ENCODE results near the gene UBA5. TPM values are rescaled to one million over a fixed set of nuclear protein-coding genes. Genes with fewer than 3 reads are reported as not detected.

The UBA5 gene
- total and polyA plus RNA-seq, 9 of the 15 experiments (the other 6 are each of a cell fraction or from before 2014, with no cell fraction given) = 8.1 to 71.1 (median 29.4) TPM

DNA sequence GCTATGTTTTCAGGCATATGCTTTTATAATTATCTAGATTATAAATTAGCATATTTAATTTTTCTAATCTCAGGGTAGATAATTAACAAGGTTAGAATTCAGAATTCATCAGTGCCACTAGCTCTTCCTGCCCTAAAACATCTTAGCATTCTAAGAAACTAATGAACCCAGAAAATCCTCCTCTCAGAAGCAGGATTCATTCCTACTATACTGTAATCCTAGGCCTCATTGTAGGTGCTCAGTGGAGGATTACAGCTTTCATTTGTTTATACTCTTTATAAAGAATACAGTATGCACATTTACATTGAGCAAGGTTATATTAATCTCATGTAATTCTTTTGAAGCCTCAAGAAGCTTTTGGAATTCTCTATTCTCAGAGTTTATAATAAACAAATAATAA is 21.4 kb upstream of the UBA5 start:
- CTCF ChIA-PET (ENCODE audit: low intra/inter-chr PET ratio) = no interaction called here

More for the DNA sequence above, 21.4 kb upstream of the UBA5 start:
- in situ Hi-C loops (cut with MboI) (no loop called here), intact Hi-C loops (cut with micrococcal nuclease) (no loop called here)
- Histone ChIP-seq H3K36me3 (ENCODE audit: control insufficient read depth, insufficient read depth, low read length) (no peaks in the 10 kb centered on the region), H3K4me3 (no peak overlapping the region), H3K79me2 (ENCODE audit: control insufficient read depth, insufficient read depth, low read length) (no peaks in the 10 kb centered on the region), H3K9me1 (ENCODE audit: control insufficient read depth, insufficient read depth, low read length) (no peaks in the 10 kb centered on the region), H3K27me3 (ENCODE audit: control insufficient read depth in 2 of 2, insufficient read depth in 2 of 2, low read length in 2 of 2) (no peaks in the 10 kb centered on the region), H2AFZ (ENCODE audit: low read depth, low read length) (no peak overlapping the region), H3K9ac (ENCODE audit: insufficient read depth in 1 of 2, low read depth in 2 of 2, low read length in 2 of 2) (no peak overlapping the region), H3K9me3 (replicated peaks; ENCODE audit: control insufficient read depth, insufficient read depth, low read depth, low read length) (no peaks in the 10 kb centered on the region), H3K4me2 (ENCODE audit: insufficient read depth, low read length) (no peak overlapping the region), H3K4me1 (replicated peaks in 1 of 2; ENCODE audit: control insufficient read depth in 2 of 2, insufficient read depth in 2 of 2, low read length in 2 of 2) (no peaks in the 10 kb centered on the region), H3K27ac (ENCODE audit: extremely low read depth, low read depth, low read length) (no peak overlapping the region), H4K20me1 (replicated peaks; ENCODE audit: control insufficient read depth, insufficient read depth, low read length) (no peaks in the 10 kb centered on the region)
- POLR2A ChIA-PET = no interaction called here
- ATAC-seq = no peak
- no TSS peak for BruUV-seq (replicated peaks)
- no peak for DNase-seq (ENCODE audit: extremely low read depth in 1 of 4, low spot score in 3 of 4)
- FAIRE-seq = no peak
- TF ChIP-seq RHOXF2B (CRISPR knock-in tag; conservative IDR thresholded peaks at IDR 0.05) (no peak), CREBBP (IDR thresholded peaks at IDR 0.05; ENCODE audit: low read depth, low read length) (no peak), NFE2L1 (tag; IDR thresholded peaks at IDR 0.05; ENCODE audit: borderline replicate concordance, low read depth) (no peak), TBL1XR1 (IDR thresholded peaks at IDR 0.05; ENCODE audit: low read length in 2 of 2) (no peak), ZNF830 (CRISPR knock-in tag; IDR thresholded peaks at IDR 0.05) (no peak), ELF1 (tag; IDR thresholded peaks at IDR 0.05) (no peak), MAFF (IDR thresholded peaks at IDR 0.05; ENCODE audit: low read length) (no peak), ZNF232 (CRISPR knock-in tag; IDR thresholded peaks at IDR 0.05) (no peak), ZNF507 (tag; conservative IDR thresholded peaks at IDR 0.05) (no peak)
- TF ChIP-seq, protein P1, sequence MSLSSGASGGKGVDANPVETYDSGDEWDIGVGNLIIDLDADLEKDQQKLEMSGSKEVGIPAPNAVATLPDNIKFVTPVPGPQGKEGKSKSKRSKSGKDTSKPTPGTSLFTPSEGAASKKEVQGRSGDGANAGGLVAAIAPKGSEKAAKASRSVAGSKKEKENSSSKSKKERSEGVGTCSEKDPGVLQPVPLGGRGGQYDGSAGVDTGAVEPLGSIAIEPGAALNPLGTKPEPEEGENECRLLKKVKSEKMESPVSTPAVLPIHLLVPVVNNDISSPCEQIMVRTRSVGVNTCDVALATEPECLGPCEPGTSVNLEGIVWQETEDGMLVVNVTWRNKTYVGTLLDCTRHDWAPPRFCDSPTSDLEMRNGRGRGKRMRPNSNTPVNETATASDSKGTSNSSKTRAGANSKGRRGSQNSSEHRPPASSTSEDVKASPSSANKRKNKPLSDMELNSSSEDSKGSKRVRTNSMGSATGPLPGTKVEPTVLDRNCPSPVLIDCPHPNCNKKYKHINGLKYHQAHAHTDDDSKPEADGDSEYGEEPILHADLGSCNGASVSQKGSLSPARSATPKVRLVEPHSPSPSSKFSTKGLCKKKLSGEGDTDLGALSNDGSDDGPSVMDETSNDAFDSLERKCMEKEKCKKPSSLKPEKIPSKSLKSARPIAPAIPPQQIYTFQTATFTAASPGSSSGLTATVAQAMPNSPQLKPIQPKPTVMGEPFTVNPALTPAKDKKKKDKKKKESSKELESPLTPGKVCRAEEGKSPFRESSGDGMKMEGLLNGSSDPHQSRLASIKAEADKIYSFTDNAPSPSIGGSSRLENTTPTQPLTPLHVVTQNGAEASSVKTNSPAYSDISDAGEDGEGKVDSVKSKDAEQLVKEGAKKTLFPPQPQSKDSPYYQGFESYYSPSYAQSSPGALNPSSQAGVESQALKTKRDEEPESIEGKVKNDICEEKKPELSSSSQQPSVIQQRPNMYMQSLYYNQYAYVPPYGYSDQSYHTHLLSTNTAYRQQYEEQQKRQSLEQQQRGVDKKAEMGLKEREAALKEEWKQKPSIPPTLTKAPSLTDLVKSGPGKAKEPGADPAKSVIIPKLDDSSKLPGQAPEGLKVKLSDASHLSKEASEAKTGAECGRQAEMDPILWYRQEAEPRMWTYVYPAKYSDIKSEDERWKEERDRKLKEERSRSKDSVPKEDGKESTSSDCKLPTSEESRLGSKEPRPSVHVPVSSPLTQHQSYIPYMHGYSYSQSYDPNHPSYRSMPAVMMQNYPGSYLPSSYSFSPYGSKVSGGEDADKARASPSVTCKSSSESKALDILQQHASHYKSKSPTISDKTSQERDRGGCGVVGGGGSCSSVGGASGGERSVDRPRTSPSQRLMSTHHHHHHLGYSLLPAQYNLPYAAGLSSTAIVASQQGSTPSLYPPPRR (CRISPR knock-in tag; IDR thresholded peaks at IDR 0.05; ENCODE audit: borderline replicate concordance) = no peak
- TF ChIP-seq, protein P2, sequence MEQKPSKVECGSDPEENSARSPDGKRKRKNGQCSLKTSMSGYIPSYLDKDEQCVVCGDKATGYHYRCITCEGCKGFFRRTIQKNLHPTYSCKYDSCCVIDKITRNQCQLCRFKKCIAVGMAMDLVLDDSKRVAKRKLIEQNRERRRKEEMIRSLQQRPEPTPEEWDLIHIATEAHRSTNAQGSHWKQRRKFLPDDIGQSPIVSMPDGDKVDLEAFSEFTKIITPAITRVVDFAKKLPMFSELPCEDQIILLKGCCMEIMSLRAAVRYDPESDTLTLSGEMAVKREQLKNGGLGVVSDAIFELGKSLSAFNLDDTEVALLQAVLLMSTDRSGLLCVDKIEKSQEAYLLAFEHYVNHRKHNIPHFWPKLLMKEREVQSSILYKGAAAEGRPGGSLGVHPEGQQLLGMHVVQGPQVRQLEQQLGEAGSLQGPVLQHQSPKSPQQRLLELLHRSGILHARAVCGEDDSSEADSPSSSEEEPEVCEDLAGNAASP (IDR thresholded peaks at IDR 0.05) = no peak
- TF ChIP-seq, protein P3, sequence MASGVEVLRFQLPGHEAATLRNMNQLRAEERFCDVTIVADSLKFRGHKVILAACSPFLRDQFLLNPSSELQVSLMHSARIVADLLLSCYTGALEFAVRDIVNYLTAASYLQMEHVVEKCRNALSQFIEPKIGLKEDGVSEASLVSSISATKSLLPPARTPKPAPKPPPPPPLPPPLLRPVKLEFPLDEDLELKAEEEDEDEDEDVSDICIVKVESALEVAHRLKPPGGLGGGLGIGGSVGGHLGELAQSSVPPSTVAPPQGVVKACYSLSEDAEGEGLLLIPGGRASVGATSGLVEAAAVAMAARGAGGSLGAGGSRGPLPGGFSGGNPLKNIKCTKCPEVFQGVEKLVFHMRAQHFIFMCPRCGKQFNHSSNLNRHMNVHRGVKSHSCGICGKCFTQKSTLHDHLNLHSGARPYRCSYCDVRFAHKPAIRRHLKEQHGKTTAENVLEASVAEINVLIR (CRISPR knock-in tag; IDR thresholded peaks at IDR 0.05) = no peak

Measured in K562 (cell line).